AG04449 (cell line): ENCODE measurements around the gene IRS2.

Experiments used
- CTCF ChIA-PET: fragments of 350-600 bp; formaldehyde crosslinking; extraction: SDS; loops from one replicate; lab custom pipeline; 2021; ENCODE audit warnings: antibody characterized with exemption; lab: Yijun Ruan, JAX
- POLR2A ChIA-PET: fragments of 400-600, 350-600 bp; formaldehyde crosslinking; extraction: SDS; loops from one replicate; lab custom pipeline; 2020; ENCODE audit warnings: antibody characterized with exemption, inconsistent platforms; lab: Yijun Ruan, JAX
- DNase-seq: peaks from one replicate; pipeline ENCODE4 v3.0.0-alpha.2; 2010; ENCODE audit warnings: low read depth, low spot score
- H3K4me3 ChIP-seq: 2 replicates; pipeline ENCODE4 v1.5.1; 2011; ENCODE audit warnings: low read depth, mild to moderate bottlenecking, control low read depth, low read length
- CTCF ChIP-seq: IDR thresholded peaks from one replicate; pipeline ENCODE4 v1.5.1; 2011; ENCODE audit warnings: mild to moderate bottlenecking, moderate library complexity, low read length, control low read depth, inconsistent platforms; ENCODE audit not compliant: insufficient read depth; ENCODE audit errors: missing control alignments

Gene IRS2

GRCh38 chr13:109804654-109805053, 18.3 kb upstream of the IRS2 start:
- ChIA-PET POLR2A (no interaction called here), CTCF (no interaction called here)
- no peak for DNase-seq
- TF ChIP-seq CTCF = no peak
- H3K4me3 ChIP-seq = no peak overlapping the region

DNA sequence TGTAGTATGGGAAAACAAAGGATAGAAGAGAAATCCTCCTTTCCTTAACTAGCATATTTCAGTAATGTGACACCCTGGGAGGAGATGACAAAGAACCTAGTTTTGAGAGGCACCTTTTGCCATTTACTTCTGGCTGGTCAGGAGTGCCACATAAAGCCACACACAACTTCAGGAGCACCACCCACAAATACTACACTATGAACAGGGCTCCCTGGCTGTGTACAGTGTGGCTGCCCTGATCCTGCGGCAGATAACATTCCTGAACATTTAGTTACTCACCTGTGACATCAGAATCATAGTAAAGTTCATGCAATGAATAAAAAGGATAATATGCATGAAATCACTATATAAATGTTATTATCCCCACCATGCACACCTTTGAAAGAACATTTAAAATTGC, 17.4 kb upstream of the IRS2 start:
- H3K4me3 ChIP-seq = no peak overlapping the region
- CTCF ChIA-PET = no interaction called here
- TF ChIP-seq CTCF = no peak
- DNase-seq = no peak
- POLR2A ChIA-PET = no interaction called here

- no peak overlapping the region for H3K4me3 ChIP-seq
- TF ChIP-seq CTCF = no peak
- POLR2A ChIA-PET = no interaction called here
- DNase-seq = no peak
- CTCF ChIA-PET = no interaction called here
These were observed 16.6 kb upstream of the IRS2 start for GRCh38 chr13:109802936-109803335.

DNA sequence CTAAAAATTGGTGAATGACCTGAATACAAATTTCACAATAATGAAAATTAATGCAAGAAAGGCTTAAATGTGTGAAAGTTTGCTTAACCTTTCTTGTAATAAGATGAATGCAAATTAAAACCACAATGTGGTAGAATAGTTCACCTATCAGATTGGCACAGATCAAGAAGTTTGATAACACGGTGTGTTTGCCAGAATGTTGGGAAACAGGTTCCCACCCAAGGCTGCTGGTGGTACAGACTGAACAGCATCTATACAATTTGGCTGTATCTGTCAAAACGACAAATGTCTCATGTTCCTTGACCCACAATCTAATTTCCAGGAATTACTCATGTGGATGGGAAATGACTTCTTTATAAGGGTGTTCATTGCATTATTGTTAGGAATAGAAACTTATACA, 8.6 kb upstream of the IRS2 start:
- no peak overlapping the region for H3K4me3 ChIP-seq
- ChIA-PET POLR2A (no interaction called here), CTCF (interaction anchor here (0.7 kb wide), 1 partner anchor 321 kb away, joined by 3 read pairs; no protein-coding TSS in a partner anchor)
- DNase-seq = no peak
- no peak for TF ChIP-seq CTCF

DNA sequence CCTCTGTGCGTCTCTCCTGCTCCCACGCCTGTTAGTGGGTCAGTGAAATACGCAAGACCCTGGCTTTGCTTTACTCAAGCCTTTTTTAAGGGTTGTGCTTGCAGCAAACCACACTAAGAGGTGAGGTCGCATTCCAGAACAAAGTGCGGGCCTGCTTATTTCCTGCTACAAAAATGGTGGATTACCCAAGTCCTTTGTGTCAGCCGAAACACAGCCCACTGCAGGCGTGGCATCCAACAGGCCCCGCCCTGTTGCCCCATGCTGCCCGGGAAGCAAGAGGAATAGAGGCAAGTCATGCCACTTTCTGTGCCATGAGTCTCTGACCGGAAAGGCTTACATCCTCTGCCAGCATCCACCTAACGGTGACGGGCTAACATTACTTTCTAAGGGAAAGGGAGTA, 7.7 kb upstream of the IRS2 start:
- no peak overlapping the region for H3K4me3 ChIP-seq
- TF ChIP-seq CTCF = no peak
- ChIA-PET CTCF (interaction anchor here (0.7 kb wide), 1 partner anchor 322 kb away, joined by 3 read pairs; no protein-coding TSS in a partner anchor), POLR2A (no interaction called here)
- no peak for DNase-seq

DNA sequence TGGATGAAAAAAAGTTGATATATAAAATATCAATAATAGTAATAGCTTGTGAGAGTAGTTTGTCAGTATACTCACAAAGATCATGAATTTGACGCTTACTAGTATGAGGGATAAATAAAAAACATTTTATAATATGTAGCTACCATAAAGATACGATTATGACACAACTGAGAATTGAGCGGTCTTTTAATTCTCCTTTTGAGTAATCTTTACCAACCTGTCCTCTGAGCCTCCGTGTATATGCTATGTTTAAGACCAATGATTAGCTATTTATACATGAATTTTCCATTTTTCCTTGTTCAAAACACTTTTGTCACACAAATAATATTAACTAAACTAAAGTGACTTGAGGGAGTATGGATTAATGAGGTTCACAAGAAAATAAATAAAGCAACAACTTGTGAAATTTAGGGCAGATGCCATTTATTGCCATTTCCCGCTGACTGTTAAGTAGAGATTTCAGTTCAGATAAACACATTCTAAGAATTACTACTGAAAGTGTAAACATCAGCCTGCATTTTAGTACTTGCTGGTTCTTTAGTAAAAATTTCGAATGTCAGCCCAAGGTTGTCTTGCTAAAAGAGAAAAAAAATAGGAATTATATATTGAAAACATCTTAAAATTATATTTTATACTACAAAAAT, 6.2 kb upstream of the IRS2 start:
- no peak for DNase-seq
- no peak for TF ChIP-seq CTCF
- CTCF ChIA-PET = interaction anchor here (1.1 to 1.4 kb wide), 2 partner anchors 317 to 878 kb away, joined by 3 to 4 read pairs; no protein-coding TSS in a partner anchor
- POLR2A ChIA-PET = interaction anchor here (0.7 kb wide), 1 partner anchor 502 kb away, joined by 3 read pairs; no protein-coding TSS in a partner anchor
- no peak overlapping the region for H3K4me3 ChIP-seq
